Activated CD8-positive, alpha-beta T cell treated with anti-CD3 and anti-CD28 coated beads, Interleukin-2, amount 10 ng/mL, durations not matched to agents 7 days and 5 days (primary cell): Measurements from ENCODE around the gene CHST9. TPM values are rescaled to one million over a fixed set of nuclear protein-coding genes. Genes with fewer than 3 reads are reported as not detected.
"Not testable (repeated sequence)": the region's sequence is repeated elsewhere in the genome, so short reads cannot be mapped to it uniquely, and the experiment has no call there.

Experiments used
- ATAC-seq: fragments of 150-1000 bp; cut with Tn5 transposase; one replicate; pipeline ENCODE4 v1.10.0; 2021; ENCODE audit warnings: moderate library complexity
- CTCF ChIA-PET: fragments of 350-600 bp; sonication (Branson Sonifier 250); formaldehyde crosslinking; loops from one replicate; lab custom pipeline; 2021; ENCODE audit warnings: antibody characterized with exemption; lab: Charles Lee
- POLR2A ChIA-PET: fragments of 350-600 bp; sonication (Branson Sonifier 250); formaldehyde crosslinking; loops from one replicate; lab custom pipeline; 2021; ENCODE audit warnings: antibody characterized with exemption; lab: Charles Lee
- DNase-seq: peaks from one replicate; pipeline ENCODE4 v3.0.0-alpha.2; 2020
- H3K27ac Mint-ChIP-seq: one replicate; pipeline ENCODE4 v1.8.0; 2021; ENCODE audit warnings: mild to moderate bottlenecking, mixed read lengths
- H3K27me3 Mint-ChIP-seq: one replicate; pipeline ENCODE4 v1.8.0; 2021; ENCODE audit warnings: low read depth, mixed read lengths
- H3K36me3 Mint-ChIP-seq: one replicate; pipeline ENCODE4 v1.8.0; 2021; ENCODE audit warnings: low read depth, mixed read lengths
- H3K4me1 Mint-ChIP-seq: one replicate; pipeline ENCODE4 v1.8.0; 2021; ENCODE audit warnings: low read depth, mixed read lengths
- H3K4me3 Mint-ChIP-seq: one replicate; pipeline ENCODE4 v1.8.0; 2021; ENCODE audit warnings: mild to moderate bottlenecking, mixed read lengths
- H3K9me3 Mint-ChIP-seq: one replicate; pipeline ENCODE4 v1.8.0; 2022; ENCODE audit warnings: mixed read lengths; ENCODE audit not compliant: insufficient read depth
- total RNA-seq, 2 experiments: library from RNA; stranded (reverse); gene quantifications; one replicate each; pipeline ENCODE4 v1.2.3, GENCODE V29; 2021

CHST9 gene, protein sequence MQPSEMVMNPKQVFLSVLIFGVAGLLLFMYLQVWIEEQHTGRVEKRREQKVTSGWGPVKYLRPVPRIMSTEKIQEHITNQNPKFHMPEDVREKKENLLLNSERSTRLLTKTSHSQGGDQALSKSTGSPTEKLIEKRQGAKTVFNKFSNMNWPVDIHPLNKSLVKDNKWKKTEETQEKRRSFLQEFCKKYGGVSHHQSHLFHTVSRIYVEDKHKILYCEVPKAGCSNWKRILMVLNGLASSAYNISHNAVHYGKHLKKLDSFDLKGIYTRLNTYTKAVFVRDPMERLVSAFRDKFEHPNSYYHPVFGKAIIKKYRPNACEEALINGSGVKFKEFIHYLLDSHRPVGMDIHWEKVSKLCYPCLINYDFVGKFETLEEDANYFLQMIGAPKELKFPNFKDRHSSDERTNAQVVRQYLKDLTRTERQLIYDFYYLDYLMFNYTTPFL
- total RNA-seq, result not detected

DNA sequence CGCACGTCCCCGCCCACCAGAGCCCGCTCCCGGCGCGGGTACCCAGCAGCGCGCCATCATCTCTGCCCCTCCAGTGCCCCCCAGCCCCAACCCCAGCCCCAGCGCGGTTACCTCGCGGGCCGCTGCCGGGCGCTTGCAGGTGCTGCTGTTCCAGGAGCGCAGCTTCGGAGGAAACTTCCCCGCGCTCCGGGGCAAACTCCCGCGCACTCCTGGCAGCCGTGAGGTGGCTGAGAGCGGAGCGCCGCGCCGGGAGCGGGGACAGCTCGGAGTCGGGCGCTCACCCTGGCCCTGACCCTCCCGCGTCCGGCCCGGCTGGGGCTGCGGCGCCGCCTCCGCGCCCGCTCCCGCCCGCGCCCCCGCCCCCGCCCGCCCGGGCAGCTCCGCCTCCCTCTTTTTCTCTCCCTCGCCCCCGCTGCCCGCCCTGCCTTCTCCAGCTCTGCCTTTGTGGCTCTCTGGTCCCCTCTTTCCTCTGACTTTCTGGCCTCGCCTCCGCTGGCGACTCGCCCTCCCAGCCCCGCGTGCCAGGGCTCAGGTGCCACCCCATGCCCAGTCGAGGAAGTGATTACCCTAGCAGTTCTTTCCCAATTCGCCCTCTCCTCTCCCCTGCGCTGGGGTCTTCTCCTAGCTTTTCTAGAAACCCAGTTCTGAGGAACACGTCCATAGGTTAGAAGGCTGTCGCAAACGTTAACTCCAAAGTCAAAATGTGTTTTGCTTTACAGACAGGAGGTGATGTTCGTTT lies at the start of gene CHST9:
TSS of gene CHST9 (minus strand) at position 284 of the 739 bp plus-strand sequence. CDS start 42,499 bp downstream, outside the sequence.
- Mint-ChIP-seq H3K36me3 (peaks cover 2% of the 10 kb centered on the region), H3K27ac (no peak within 1 kb of the TSS), H3K27me3 (peaks cover 15% of the 10 kb centered on the region), H3K4me1 (no peaks in the 10 kb centered on the region), H3K9me3 (no peaks in the 10 kb centered on the region), H3K4me3 (no peak within 1 kb of the TSS)
- ATAC-seq (no peak), DNase-seq (no peak)
- CTCF ChIA-PET, result no interaction called here
- POLR2A ChIA-PET, result no interaction called here

GRCh38 chr18:27232355-27232754 lies 47.2 kb upstream of the CHST9 start:
- H3K27me3 Mint-ChIP-seq, H3K9me3 Mint-ChIP-seq, ATAC-seq, H3K4me3 Mint-ChIP-seq, H3K27ac Mint-ChIP-seq, H3K4me1 Mint-ChIP-seq, CTCF ChIA-PET, DNase-seq, POLR2A ChIA-PET, H3K36me3 Mint-ChIP-seq: not testable (repeated sequence)

DNA sequence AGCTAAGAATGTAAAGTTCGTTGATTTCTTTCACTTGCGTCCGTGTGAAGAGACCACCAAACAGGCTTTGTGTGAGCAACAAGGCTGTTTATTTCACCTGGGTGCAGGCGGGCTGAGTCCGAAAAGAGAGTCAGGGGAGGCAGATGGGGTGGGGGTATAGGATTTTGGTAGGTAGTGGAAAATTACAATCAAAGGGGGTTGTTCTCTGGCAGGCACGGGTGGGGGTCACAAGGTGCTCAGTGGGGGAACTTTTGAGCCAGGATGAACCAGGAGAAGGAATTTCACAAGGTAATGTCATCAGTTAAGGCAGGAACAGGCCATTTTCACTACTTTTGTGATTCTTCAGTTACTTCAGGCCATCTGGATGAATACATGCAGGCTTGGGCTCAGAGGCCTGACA lies 46.6 kb upstream of the CHST9 start:
- POLR2A ChIA-PET, H3K36me3 Mint-ChIP-seq, H3K4me1 Mint-ChIP-seq, H3K27ac Mint-ChIP-seq, CTCF ChIA-PET, DNase-seq, H3K27me3 Mint-ChIP-seq, ATAC-seq, H3K9me3 Mint-ChIP-seq, H3K4me3 Mint-ChIP-seq: not testable (repeated sequence)

- ATAC-seq, H3K27ac Mint-ChIP-seq: not testable (repeated sequence)
These were observed 46.1 kb upstream of the CHST9 start for GRCh38 chr18:27231221-27231620.

GRCh38 chr18:27227721-27228120 lies 42.6 kb upstream of the CHST9 start:
- Mint-ChIP-seq H3K36me3 (no peaks in the 10 kb centered on the region), H3K27ac (no peak overlapping the region), H3K4me1 (no peaks in the 10 kb centered on the region), H3K9me3 (peaks cover 17% of the 10 kb centered on the region), H3K4me3 (no peak overlapping the region), H3K27me3 (no peaks in the 10 kb centered on the region)
- POLR2A ChIA-PET, result no interaction called here
- DNase-seq (no peak), ATAC-seq (no peak)
- CTCF ChIA-PET, result no interaction called here

More at GRCh38 chr18:27231221-27231620, 46.1 kb upstream of the CHST9 start:
- H3K36me3 Mint-ChIP-seq, CTCF ChIA-PET, H3K4me1 Mint-ChIP-seq, DNase-seq, POLR2A ChIA-PET, H3K4me3 Mint-ChIP-seq, H3K27me3 Mint-ChIP-seq: not testable (repeated sequence)
- peaks cover 14% of the 10 kb centered on the region for H3K9me3 Mint-ChIP-seq

- Mint-ChIP-seq H3K4me3 (no peak overlapping the region), H3K27me3 (no peaks in the 10 kb centered on the region), H3K27ac (no peak overlapping the region), H3K9me3 (peaks cover 17% of the 10 kb centered on the region), H3K36me3 (no peaks in the 10 kb centered on the region), H3K4me1 (no peaks in the 10 kb centered on the region)
- ATAC-seq (no peak), DNase-seq (no peak)
- ChIA-PET POLR2A (no interaction called here), CTCF (no interaction called here)
These were observed 41.5 kb upstream of the CHST9 start for GRCh38 chr18:27226556-27227075.

GRCh38 chr18:27225947-27226481 lies 40.9 kb upstream of the CHST9 start:
- POLR2A ChIA-PET, result no interaction called here
- DNase-seq, result no peak
- Mint-ChIP-seq H3K4me3 (no peak overlapping the region), H3K9me3 (peaks cover 14% of the 10 kb centered on the region), H3K4me1 (no peaks in the 10 kb centered on the region), H3K27me3 (no peaks in the 10 kb centered on the region), H3K27ac (no peak overlapping the region), H3K36me3 (no peaks in the 10 kb centered on the region)
- CTCF ChIA-PET, result no interaction called here
- no peak for ATAC-seq

GRCh38 chr18:27223526-27224291 lies 38.6 kb upstream of the CHST9 start:
- ChIA-PET POLR2A (no interaction called here), CTCF (no interaction called here)
- no peak overlapping the region for H3K4me3 Mint-ChIP-seq
- H3K9me3 Mint-ChIP-seq, result peaks cover 7% of the 10 kb centered on the region
- DNase-seq (no peak), ATAC-seq (no peak)
- H3K27ac Mint-ChIP-seq, result no peak overlapping the region
- no peaks in the 10 kb centered on the region for H3K27me3 Mint-ChIP-seq
- no peaks in the 10 kb centered on the region for H3K36me3 Mint-ChIP-seq
- H3K4me1 Mint-ChIP-seq, result no peaks in the 10 kb centered on the region

DNA sequence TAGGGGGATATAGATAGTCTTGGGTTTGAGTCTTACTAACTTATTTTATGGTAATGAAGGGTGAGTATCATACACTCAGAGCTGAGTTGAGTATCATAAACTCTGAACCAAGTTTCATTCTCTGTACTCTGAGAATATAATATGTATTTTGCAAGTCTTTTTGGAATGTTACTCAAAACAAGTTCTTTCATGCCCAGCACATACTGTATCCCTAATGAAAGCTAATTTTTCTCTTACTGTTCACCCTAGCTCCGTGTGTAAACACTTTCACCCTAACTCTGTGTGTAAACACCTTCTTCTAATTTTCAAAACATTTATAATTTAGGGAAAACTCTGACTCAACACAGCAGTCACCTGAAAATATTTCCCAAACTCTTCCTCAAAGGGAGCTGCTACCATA lies 29.7 kb upstream of the CHST9 start:
- Mint-ChIP-seq H3K27me3 (no peaks in the 10 kb centered on the region), H3K4me3 (no peak overlapping the region), H3K9me3 (no peaks in the 10 kb centered on the region), H3K27ac (no peak overlapping the region), H3K4me1 (no peaks in the 10 kb centered on the region), H3K36me3 (no peaks in the 10 kb centered on the region)
- DNase-seq (no peak), ATAC-seq (no peak)
- CTCF ChIA-PET, result no interaction called here
- POLR2A ChIA-PET, result no interaction called here

DNA sequence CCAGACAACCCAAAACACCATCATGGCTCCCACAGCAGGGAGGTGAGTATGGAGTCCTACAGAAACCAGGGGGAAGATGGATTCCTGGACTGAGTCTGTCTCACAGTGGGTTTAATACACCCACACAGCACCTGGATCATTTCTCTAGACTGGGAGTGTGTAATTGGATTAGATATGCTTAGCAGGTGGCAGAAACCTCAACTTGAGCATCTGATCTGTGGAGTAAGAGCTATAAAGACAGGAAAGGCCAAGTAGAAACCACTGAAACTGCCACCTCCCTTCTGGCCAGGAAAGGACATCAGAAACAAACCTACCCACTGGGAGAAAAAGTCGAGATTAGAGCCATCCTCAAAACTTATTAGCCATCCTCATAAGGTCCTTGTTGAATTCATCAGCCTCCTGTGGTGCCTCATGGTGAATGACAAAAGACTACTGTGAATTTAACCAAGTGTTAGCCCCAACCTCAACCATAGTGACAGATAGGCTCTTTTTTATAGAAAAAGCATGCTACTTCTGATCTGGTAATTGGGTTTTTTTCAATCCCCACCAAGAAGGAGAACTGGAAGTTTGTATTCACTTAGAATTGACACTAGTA lies 28.1 kb upstream of the CHST9 start:
- Mint-ChIP-seq H3K9me3 (no peaks in the 10 kb centered on the region), H3K27ac (no peak overlapping the region), H3K4me1 (no peaks in the 10 kb centered on the region), H3K36me3 (no peaks in the 10 kb centered on the region), H3K4me3 (no peak overlapping the region), H3K27me3 (no peaks in the 10 kb centered on the region)
- ATAC-seq (no peak), DNase-seq (no peak)
- ChIA-PET POLR2A (no interaction called here), CTCF (no interaction called here)

- no peak for ATAC-seq
- POLR2A ChIA-PET, result no interaction called here
These were observed 26.5 kb upstream of the CHST9 start for GRCh38 chr18:27211569-27211968.

More at GRCh38 chr18:27211569-27211968, 26.5 kb upstream of the CHST9 start:
- H3K4me1 Mint-ChIP-seq, result no peaks in the 10 kb centered on the region
- no peak overlapping the region for H3K27ac Mint-ChIP-seq
- CTCF ChIA-PET, result no interaction called here
- no peak overlapping the region for H3K4me3 Mint-ChIP-seq
- H3K27me3 Mint-ChIP-seq, result no peaks in the 10 kb centered on the region
- DNase-seq, result no peak
- no peaks in the 10 kb centered on the region for H3K36me3 Mint-ChIP-seq
- H3K9me3 Mint-ChIP-seq, result no peaks in the 10 kb centered on the region
